GM19025 (cell line): ENCODE measurements around the gene FGD6.
"Not testable (repeated sequence)": the region's sequence is repeated elsewhere in the genome, so short reads cannot be mapped to it uniquely, and the experiment has no call there.

ENCODE experiments used
- ATAC-seq: cut with Tn5 transposase; IDR thresholded peaks from one replicate; pipeline ENCODE4 v1.9.1; 2021; ENCODE audit warnings: mild to moderate bottlenecking, low read depth, moderate library complexity; ENCODE audit not compliant: unreplicated experiment

Gene FGD6

DNA sequence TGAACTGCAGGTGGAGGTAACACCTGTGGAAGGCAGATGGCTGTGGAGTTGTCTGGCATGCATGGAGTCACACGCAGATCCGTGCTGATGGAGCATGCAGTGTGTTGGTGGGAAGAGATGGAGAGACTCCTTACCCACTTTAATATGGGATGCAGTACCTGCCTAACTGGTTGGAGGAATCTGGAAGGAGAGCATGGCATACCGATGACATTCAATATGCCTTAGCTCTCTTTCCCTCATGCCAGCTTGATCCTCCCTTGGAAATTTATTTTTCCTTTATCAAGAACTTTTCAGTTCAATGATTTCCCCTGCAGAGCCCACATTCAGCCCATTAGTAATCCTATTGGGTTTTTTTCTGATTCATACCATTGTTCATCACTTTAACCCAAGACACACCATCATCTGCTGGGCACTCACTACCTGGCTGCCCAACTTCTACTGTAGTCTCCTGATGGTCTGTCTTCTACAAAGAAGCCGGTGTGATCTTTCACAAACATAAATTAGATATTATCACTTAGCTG lies 117.9 kb downstream of the FGD6 start:
- ATAC-seq = no peak

DNA sequence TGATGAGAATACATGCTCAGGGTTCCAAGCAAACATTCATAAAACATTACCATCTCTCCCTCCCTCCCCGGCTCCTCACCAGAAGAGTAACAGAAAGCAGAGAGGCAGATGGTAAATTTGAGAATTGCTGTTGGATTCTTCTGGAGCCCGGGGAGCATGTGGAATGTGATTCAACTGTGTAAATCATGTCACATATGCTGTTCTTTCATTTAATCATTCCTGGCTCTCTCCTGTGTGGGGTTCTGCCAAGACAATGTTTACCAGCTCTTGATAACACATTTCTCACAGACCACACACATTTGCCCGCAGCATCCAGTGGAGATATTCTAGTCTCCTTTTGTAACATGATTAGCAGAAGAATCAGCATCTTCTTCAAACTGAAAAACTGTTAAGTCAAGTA lies 120.4 kb downstream of the FGD6 start:
- no peak for ATAC-seq

DNA sequence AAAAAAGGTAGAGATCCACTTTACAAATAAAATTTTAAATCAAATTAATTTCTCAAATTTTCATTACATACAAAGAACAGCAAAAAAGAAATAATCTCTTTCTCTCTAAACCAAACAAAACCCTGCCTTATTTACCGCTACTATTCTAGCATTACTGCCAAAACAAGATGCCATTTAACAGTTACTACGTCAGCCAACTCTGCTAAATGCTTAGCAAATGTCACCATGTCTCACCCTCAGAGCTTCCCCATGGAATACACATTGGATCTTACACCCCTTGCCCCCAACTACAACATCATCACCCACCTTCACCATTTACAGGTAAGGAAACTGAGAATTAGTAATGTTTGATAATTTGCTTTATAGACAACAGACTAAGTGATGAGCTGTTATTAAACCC lies 120.9 kb downstream of the FGD6 start:
- no peak for ATAC-seq

DNA sequence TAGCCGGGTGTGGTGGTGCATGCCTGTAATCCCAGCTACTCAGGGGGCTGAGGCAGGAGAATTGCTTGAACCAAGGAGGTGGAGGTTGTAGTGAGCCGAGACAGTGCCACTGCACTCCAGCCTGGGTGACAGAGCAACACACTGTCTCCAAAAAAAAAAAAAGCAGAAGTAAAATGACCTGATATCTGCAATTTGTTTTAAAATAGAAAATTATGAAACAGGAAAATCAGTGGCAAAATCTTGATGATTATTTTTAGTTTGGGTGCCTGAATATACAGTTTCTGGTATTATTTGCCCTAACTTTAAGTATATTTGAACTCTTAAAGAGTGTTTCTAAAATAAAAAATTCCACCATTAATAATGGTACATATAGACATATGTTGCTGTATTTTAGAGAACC lies 121.4 kb downstream of the FGD6 start:
- ATAC-seq = not testable (repeated sequence)

- no peak for ATAC-seq
Measured at GRCh38 chr12:95089462-95089861, 127.8 kb downstream of the FGD6 start.

GRCh38 chr12:95088379-95088778 lies 128.9 kb downstream of the FGD6 start:
- no peak for ATAC-seq

- ATAC-seq = no peak
Measured at GRCh38 chr12:95085612-95086011, 131.7 kb downstream of the FGD6 start.

DNA sequence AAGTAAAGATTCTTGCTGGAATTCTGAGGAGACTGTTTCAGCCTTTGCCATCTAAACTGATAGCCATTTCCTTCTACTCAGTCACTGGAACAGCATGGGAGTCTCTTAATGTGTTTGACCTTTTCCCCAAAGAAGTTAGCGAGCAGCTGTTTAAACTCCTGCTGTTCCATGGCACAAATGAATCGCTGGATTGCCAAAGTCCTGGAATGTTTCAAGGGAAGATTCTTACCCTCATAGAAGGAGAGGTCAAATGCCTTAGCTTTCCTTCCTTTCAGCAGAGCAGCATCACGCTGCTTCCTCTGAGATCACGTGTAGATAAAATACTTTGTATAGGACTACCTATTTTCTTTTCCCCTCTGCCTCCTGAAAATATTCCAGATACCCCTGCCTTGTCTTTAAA lies 133.3 kb downstream of the FGD6 start:
- ATAC-seq = no peak

GRCh38 chr12:95083471-95083870 lies 133.8 kb downstream of the FGD6 start:
- no peak for ATAC-seq

- no peak for ATAC-seq
Measured at GRCh38 chr12:95077341-95077740, 139.9 kb downstream of the FGD6 start.

GRCh38 chr12:95074766-95075165 lies 142.5 kb downstream of the FGD6 start:
- ATAC-seq = no peak

DNA sequence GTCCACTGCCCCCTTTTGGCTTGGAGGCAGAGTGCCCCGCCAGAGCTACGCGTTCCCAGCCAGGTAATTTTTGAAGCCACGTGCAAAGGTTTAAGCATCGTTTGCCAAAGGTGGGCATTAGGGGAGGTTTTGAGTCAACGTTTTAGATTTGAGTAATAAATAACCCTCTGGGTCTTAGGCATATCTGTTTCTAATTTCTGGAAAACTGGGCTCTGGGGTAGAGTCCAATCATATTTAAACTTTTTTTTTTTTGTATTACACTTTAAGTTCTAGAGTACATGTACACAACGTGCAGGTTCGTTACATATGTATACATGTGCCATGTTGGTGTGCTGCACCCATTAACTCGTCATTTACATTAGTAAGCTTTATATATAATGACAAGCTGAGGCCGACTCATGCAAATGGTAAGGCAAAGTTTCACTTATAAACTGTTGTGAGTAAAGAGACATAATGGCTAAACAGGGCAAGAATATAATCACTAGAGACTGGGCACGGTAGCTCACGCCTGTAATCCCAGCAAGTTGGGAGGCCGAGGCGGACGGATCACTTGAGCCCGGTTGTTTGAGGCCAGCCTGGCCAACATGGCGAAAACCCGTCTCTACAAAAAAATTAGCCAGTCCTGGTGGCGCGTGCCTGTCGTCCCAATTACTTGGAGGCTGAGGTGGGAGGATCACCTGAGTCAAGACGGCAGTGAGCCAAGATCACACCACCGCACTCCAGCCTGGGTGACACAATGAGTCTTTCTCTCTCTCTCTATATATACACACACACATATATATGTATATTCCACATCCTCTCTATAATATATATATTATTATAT lies 143.4 kb downstream of the FGD6 start:
- no peak for ATAC-seq

- ATAC-seq = peak; percentile 92
Measured at GRCh38 chr12:95072900-95073697, 144.2 kb downstream of the FGD6 start, which contains the start of gene NR2C1. TSS of gene NR2C1 (minus strand) at chr12:95073618. CDS start at chr12:95067384, 6,234 bp downstream.

DNA sequence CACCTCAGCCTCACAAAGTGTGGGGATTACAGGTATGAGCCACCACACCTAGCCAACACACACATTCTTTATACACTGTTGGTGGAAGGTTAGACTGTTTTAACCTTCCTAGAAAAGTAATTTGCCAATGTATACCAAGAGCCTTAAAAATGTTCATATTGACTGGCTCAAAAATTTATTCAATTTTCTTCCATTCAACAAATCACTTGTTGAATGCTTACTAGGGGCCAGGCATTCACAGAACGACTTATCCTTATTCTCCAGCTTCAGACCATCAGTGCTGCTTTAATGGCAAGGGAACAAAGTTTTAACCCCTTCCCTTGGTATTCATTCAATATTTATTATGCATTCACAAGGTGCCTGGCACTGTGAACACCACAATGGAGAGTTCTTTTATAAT lies 146.9 kb downstream of the FGD6 start:
- ATAC-seq = no peak

DNA sequence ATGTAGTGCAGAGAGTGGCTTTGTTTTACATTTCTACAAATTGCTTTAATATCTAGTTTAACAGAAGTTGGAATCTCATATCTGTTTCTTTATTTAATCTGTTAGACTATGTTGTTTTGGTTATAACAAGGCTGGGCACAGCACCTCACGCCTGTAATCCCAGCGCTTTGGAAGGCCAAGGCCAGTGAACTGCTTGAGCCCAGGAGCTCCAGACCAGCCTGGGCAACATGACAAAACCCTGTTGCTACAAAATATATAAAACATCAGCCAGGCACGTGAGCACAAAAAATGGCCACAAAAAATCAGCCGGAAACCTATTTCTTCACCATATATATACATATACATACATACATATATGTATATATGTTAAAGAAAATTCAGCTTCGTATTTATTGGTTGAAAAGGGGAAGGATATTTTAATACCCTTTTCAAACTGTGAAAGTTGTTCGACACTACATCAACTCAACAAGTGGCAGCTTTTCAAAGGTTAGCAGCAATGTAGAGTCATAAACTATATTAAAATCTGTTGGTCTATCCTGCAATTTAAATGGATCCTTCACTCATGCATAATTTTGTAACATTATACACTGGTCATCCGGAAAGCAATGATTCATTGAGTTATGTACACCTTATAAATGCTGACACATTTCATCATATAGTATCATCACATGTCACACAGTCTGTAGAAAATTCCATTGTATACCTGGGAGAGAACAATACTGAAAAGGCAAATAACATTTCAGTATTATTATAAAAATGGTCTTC lies 151.0 kb downstream of the FGD6 start:
- ATAC-seq = no peak

GRCh38 chr12:95060951-95061350 lies 156.3 kb downstream of the FGD6 start:
- no peak for ATAC-seq

DNA sequence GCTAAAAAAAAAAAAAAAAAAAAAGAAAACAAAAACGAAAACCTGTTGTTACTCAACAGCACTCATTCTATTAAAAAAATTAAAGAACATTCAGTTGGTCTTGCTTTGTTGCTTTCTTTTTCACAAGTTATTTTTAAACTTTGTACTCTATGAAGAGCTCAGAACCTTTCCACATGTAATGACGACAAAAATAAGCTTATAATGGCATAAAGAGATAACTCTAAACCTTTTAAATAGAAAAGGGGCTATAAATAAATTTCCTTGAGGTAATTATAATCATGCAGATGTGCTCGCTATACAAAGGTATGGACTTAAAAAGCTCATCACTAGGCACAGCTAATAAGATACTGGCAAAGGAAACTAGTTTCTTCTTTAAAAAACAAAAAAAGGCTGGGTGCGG lies 157.3 kb downstream of the FGD6 start:
- no peak for ATAC-seq

DNA sequence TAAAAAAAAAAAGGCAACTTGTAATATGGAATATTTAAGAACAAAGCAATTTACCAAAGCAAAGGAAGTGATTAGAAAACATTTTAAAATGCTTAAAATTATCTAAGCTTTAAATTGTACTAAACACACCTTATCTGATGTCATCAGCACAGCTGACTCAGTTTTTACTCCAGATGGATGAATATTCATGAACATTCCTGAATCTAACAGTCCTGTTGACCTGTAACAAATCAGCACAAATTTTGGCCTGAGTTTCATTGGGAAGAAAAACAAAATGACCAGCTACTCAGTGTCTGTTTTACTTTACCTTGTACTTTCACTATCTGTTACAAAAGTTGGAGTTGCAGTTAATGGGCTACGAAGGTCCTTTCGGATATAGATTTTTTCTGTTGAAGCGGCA lies 159.8 kb downstream of the FGD6 start:
- no peak for ATAC-seq

GRCh38 chr12:95055057-95055456 lies 162.2 kb downstream of the FGD6 start:
- no peak for ATAC-seq

DNA sequence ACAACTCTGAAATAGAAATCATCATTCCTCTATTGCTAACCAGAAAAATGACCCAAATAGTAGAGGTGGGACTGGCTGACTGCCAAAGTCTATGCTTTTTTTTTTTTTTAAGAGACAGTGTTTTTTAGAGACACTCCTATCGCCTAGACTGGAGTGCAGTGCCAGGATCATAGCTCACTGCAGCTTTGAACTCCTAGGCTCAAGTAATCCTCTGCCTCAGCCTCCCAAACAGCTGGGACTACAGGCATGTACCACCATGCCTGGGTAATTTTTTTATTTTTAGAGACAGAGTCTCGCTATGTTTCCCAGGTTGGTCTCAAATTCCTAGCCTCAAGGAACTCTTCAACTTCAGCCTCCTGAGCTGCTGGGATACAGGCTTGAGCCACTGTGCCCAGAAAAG lies 163.1 kb downstream of the FGD6 start:
- ATAC-seq = no peak

DNA sequence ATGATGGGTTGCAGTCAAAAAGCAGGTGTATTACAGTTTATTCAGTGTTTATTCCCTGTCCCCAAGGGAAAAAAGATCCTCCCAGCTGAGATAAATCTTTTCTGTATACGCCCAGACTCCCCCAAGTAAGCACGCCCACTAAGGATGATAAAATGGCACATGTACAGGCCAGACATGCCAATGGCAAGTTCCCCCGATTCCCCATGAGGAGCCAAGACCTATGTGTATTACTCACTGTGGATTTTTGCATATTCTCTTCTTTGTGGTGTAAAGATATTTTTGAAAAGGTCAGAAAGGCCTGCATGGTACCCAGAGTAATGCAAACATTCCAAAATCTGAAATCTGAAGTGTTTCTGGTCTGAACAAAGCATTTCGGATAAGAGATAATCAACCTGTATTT lies 166.0 kb downstream of the FGD6 start:
- ATAC-seq = no peak
